ENCODE data around the gene CADPS. TPM values are rescaled to one million over a fixed set of nuclear protein-coding genes. Genes with fewer than 3 reads are reported as not detected.

The CADPS gene
- polyA plus RNA-seq, 3 donors, result 1.2 to 3.8 (median 1.9) TPM

- peak in 10 of 11 donors; percentile 27 to 51 (median 39) for DNase-seq (ENCODE audit: extremely low read depth in 1 of 11, low read depth in 9 of 11, low spot score in 4 of 11)
Observed at GRCh38 chr3:62622553-62623174, 252.6 kb downstream of the CADPS start.

- DNase-seq (ENCODE audit: extremely low read depth in 1 of 11, low read depth in 9 of 11, low spot score in 4 of 11), result no peak
Observed at GRCh38 chr3:62621925-62622324, 253.3 kb downstream of the CADPS start.

- DNase-seq (ENCODE audit: extremely low read depth in 1 of 11, low read depth in 9 of 11, low spot score in 4 of 11), result no peak
Observed at GRCh38 chr3:62621176-62621575, 254.0 kb downstream of the CADPS start.

GRCh38 chr3:62615258-62615849 is 259.9 kb downstream of the CADPS start:
- DNase-seq (ENCODE audit: extremely low read depth in 1 of 11, low read depth in 9 of 11, low spot score in 4 of 11), result no peak

GRCh38 chr3:62614527-62614926 is 260.7 kb downstream of the CADPS start:
- DNase-seq (ENCODE audit: extremely low read depth in 1 of 11, low read depth in 9 of 11, low spot score in 4 of 11), result no peak

- no peak for DNase-seq (ENCODE audit: extremely low read depth in 1 of 11, low read depth in 9 of 11, low spot score in 4 of 11)
Observed at GRCh38 chr3:62611541-62612240, 263.5 kb downstream of the CADPS start.

- DNase-seq (ENCODE audit: extremely low read depth in 1 of 11, low read depth in 9 of 11, low spot score in 4 of 11), result no peak
Observed at GRCh38 chr3:62607287-62608029, 267.8 kb downstream of the CADPS start.

GRCh38 chr3:62605413-62606068 is 269.7 kb downstream of the CADPS start:
- DNase-seq (ENCODE audit: extremely low read depth in 1 of 11, low read depth in 9 of 11, low spot score in 4 of 11), result no peak

- DNase-seq (ENCODE audit: extremely low read depth in 1 of 11, low read depth in 9 of 11, low spot score in 4 of 11), result no peak
Observed at GRCh38 chr3:62604751-62605351, 270.4 kb downstream of the CADPS start.

GRCh38 chr3:62604298-62604697 is 270.9 kb downstream of the CADPS start:
- DNase-seq (ENCODE audit: extremely low read depth in 1 of 11, low read depth in 9 of 11, low spot score in 4 of 11), result no peak

GRCh38 chr3:62602987-62603386 is 272.2 kb downstream of the CADPS start:
- no peak for DNase-seq (ENCODE audit: extremely low read depth in 1 of 11, low read depth in 9 of 11, low spot score in 4 of 11)

GRCh38 chr3:62602129-62602770 is 273.0 kb downstream of the CADPS start:
- DNase-seq (ENCODE audit: extremely low read depth in 1 of 11, low read depth in 9 of 11, low spot score in 4 of 11), result no peak

GRCh38 chr3:62601238-62602070 is 273.8 kb downstream of the CADPS start:
- DNase-seq (ENCODE audit: extremely low read depth in 1 of 11, low read depth in 9 of 11, low spot score in 4 of 11), result no peak

- DNase-seq (ENCODE audit: extremely low read depth in 1 of 11, low read depth in 9 of 11, low spot score in 4 of 11), result no peak
Observed at GRCh38 chr3:62600033-62600432, 275.2 kb downstream of the CADPS start.

GRCh38 chr3:62597491-62597890 is 277.7 kb downstream of the CADPS start:
- no peak for DNase-seq (ENCODE audit: extremely low read depth in 1 of 11, low read depth in 9 of 11, low spot score in 4 of 11)

- DNase-seq (ENCODE audit: extremely low read depth in 1 of 11, low read depth in 9 of 11, low spot score in 4 of 11), result no peak
Observed at GRCh38 chr3:62592408-62592807, 282.8 kb downstream of the CADPS start.

GRCh38 chr3:62589078-62589477 is 286.1 kb downstream of the CADPS start:
- DNase-seq (ENCODE audit: extremely low read depth in 1 of 11, low read depth in 9 of 11, low spot score in 4 of 11), result no peak

GRCh38 chr3:62587579-62588031 is 287.6 kb downstream of the CADPS start:
- no peak for DNase-seq (ENCODE audit: extremely low read depth in 1 of 11, low read depth in 9 of 11, low spot score in 4 of 11)

Measured in renal cortex interstitium (tissue), 11 donors.